HCT116 (cell line): Measurements from ENCODE around the gene HOGA1. TPM values are rescaled to one million over a fixed set of nuclear protein-coding genes. Genes with fewer than 3 reads are reported as not detected.

Experiments used
- ATAC-seq: fragments of 200-7000 bp; cut with Tn5 transposase; 2 replicates; pipeline ENCODE4 v1.9.1; 2020; ENCODE audit warnings: mild to moderate bottlenecking, moderate library complexity
- BruUV-seq: library from RNA; stranded (reverse); fragments of 400-500 nt; replicated peaks from 2 replicates; lab custom pipeline; 2021; lab: Mats Ljungman, UMichigan
- CTCF ChIA-PET: fragments of 300-600 bp; sonication (Branson Sonifier 250); formaldehyde crosslinking; loops from one replicate; lab custom pipeline; 2021; ENCODE audit warnings: antibody characterized with exemption; lab: Charles Lee
- POLR2A ChIA-PET: fragments of 300-600, 350-600 bp; sonication (Branson Sonifier 250); formaldehyde crosslinking; loops from one replicate; lab custom pipeline; 2021; ENCODE audit warnings: antibody characterized with exemption; lab: Charles Lee
- RAD21 ChIA-PET, 2 experiments: fragments of 300-600 bp; sonication (Branson Sonifier 250); formaldehyde crosslinking; loops; one replicate each; lab custom pipeline; 2023; ENCODE audit warnings: low total read pairs in 2 of 2; ENCODE audit not compliant: uncharacterized antibody in 2 of 2, unreplicated experiment in 2 of 2, low non-redundant PET in 1 of 2; lab: Charles Lee
- DNase-seq: peaks from one replicate; pipeline ENCODE4 v3.0.0-alpha.2; 2010; ENCODE audit warnings: low read depth, low spot score
- H2AFZ ChIP-seq: fragments of 200-600 bp; shearing (Covaris generic), sonication (generic); 2 replicates; pipeline ENCODE4 v1.6.1; 2017; ENCODE audit warnings: low read depth, mixed run types, mixed read lengths, antibody characterized with exemption, low read length; ENCODE audit not compliant: poor library complexity, severe bottlenecking
- H3K27ac ChIP-seq: 2 replicates; pipeline ENCODE4 v1.5.1; 2012; ENCODE audit warnings: low read depth, low read length
- H3K27me3 ChIP-seq: fragments of 200-600 bp; sonication (generic); 2 replicates; pipeline ENCODE4 v1.6.1; 2016; ENCODE audit warnings: mixed run types, low read length, mixed read lengths; ENCODE audit not compliant: insufficient read depth
- H3K36me3 ChIP-seq, 2 experiments: fragments of 200-500 bp in 1 of 2; fragments of 200-600 bp in 1 of 2; sonication (Bioruptor generic) in 1 of 2; sonication (generic) in 1 of 2; 2 replicates each; pipeline versions ENCODE4 v1.5.1 to v1.6.1; 2014 to 2016; ENCODE audit warnings: low read length in 2 of 2, inconsistent platforms in 1 of 2, mixed read lengths in 1 of 2, mixed run types in 1 of 2; ENCODE audit not compliant: insufficient read depth in 2 of 2, control insufficient read depth in 1 of 2
- H3K4me1 ChIP-seq, 2 experiments: fragments of 200-600 bp in 1 of 2; sonication (generic) in 1 of 2; 2 replicates each; pipeline versions ENCODE4 v1.5.1 to v1.6.1; 2012 to 2017; ENCODE audit warnings: low read length in 2 of 2, inconsistent platforms in 1 of 2, mild to moderate bottlenecking in 1 of 2, mixed read lengths in 1 of 2, mixed run types in 1 of 2, moderate library complexity in 1 of 2; ENCODE audit not compliant: insufficient read depth in 2 of 2, control insufficient read depth in 1 of 2
- H3K4me2 ChIP-seq: fragments of 200-600 bp; sonication (generic); 2 replicates; pipeline ENCODE4 v1.6.1; 2017; ENCODE audit warnings: mixed run types, low read length, mixed read lengths
- H3K4me3 ChIP-seq, 2 experiments: fragments of 200-600 bp in 1 of 2; sonication (generic) in 1 of 2; replicated peaks in 1 of 2; 2 replicates each; pipeline ENCODE4 v1.5.1; 2011 to 2016; ENCODE audit warnings: low read length in 2 of 2, control low read depth in 1 of 2, low read depth in 1 of 2, mild to moderate bottlenecking in 1 of 2, mixed read lengths in 1 of 2, mixed run types in 1 of 2
- H3K79me2 ChIP-seq: fragments of 200-600 bp; sonication (generic); 2 replicates; pipeline ENCODE4 v1.6.1; 2017; ENCODE audit warnings: mild to moderate bottlenecking, mixed run types, low read length, moderate library complexity, mixed read lengths; ENCODE audit not compliant: insufficient read depth
- H3K9ac ChIP-seq: fragments of 200-600 bp; sonication (generic); 2 replicates; pipeline ENCODE4 v1.6.1; 2016; ENCODE audit warnings: low read length, mixed read lengths
- H3K9me2 ChIP-seq: fragments of 200-600 bp; sonication (generic), shearing (Covaris generic); 2 replicates; pipeline ENCODE4 v1.6.1; 2017; ENCODE audit warnings: mixed run types, mild to moderate bottlenecking, moderate library complexity; ENCODE audit not compliant: insufficient read depth
- H3K9me3 ChIP-seq, 2 experiments: fragments of 200-500 bp in 1 of 2; fragments of 200-600 bp in 1 of 2; sonication (Bioruptor generic) in 1 of 2; sonication (generic) in 1 of 2; 2 replicates each; pipeline ENCODE4 v1.6.1; 2014 to 2017; ENCODE audit warnings: low read length in 2 of 2, mixed read lengths in 2 of 2, inconsistent platforms in 1 of 2, low read depth in 1 of 2, mild to moderate bottlenecking in 1 of 2, mixed run types in 1 of 2, moderate library complexity in 1 of 2; ENCODE audit not compliant: control insufficient read depth in 1 of 2, insufficient read depth in 1 of 2
- H4K20me1 ChIP-seq: fragments of 200-600 bp; sonication (generic), shearing (Covaris generic); 2 replicates; pipeline ENCODE4 v1.6.1; 2017; ENCODE audit warnings: mixed run types, mild to moderate bottlenecking, moderate library complexity; ENCODE audit not compliant: insufficient read depth
- EGR1 ChIP-seq: IDR thresholded peaks from 2 replicates; pipeline ENCODE4 v1.6.1; 2012; ENCODE audit warnings: low read depth
- SIN3A ChIP-seq: IDR thresholded peaks from 2 replicates; pipeline ENCODE4 v1.6.1; 2012; ENCODE audit warnings: low read depth
- TCF7L2 ChIP-seq: IDR thresholded peaks from 2 replicates; pipeline ENCODE4 v1.7.0; 2011; ENCODE audit warnings: borderline replicate concordance, inconsistent platforms; ENCODE audit not compliant: insufficient read depth, insufficient read length; ENCODE audit errors: extremely low read depth
- intact Hi-C: fragments of 100-400 bp; cut with micrococcal nuclease; formaldehyde crosslinking; loops from 2 replicates; pipeline ENCODE4 v1.10.0; 2022
- total RNA-seq: library from RNA; stranded (reverse); gene quantifications from one replicate; pipeline ENCODE4 v1.2.1, GENCODE V29; 2021; ENCODE audit not compliant: unreplicated experiment
- TF ChIP-seq, protein P1 (sequence below): IDR thresholded peaks from 2 replicates; pipeline ENCODE4 v1.6.1; 2011; ENCODE audit warnings: mild to moderate bottlenecking, low read length, moderate library complexity; ENCODE audit not compliant: insufficient replicate concordance; ENCODE audit errors: extremely low read depth

The HOGA1 gene
- total RNA-seq, 1 experiment from 2014 or later, result 1.6 TPM

DNA sequence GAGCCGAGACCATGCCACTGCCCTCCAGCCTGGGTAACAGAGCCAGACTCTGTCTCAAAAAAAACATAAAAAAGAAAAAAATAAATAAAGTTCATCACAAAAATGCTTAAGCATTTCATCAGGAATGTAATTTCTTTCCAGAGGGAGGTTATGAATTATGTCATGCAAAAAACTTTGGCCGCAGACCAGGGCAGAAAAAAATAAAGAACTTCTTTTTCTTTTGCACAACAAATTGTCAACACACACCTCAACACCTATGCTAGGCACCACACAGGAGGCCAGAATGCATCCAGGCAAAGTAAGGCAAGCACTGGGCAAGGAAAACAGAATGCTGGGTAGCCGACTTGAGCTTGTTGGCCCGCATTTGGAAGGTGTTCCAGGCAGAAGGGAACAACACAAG lies 9.2 kb downstream of the HOGA1 start:
- no peaks in the 10 kb centered on the region for H3K9me3 ChIP-seq
- no peaks in the 10 kb centered on the region for H3K79me2 ChIP-seq
- BruUV-seq, result no TSS peak
- no peak overlapping the region for H3K9ac ChIP-seq
- H3K4me3 ChIP-seq, result no peak overlapping the region
- no peak overlapping the region for H3K4me2 ChIP-seq
- ATAC-seq (no peak), DNase-seq (no peak)
- peaks cover 27 to 36% of the 10 kb centered on the region in 2 experiments for H3K4me1 ChIP-seq
- H3K27me3 ChIP-seq, result no peaks in the 10 kb centered on the region
- ChIA-PET CTCF (interaction anchor here (1.1 kb wide), 1 partner anchor 21 kb away, joined by 3 read pairs; the partner anchor contains the start of gene ANKRD2), POLR2A (no interaction called here)
- H3K36me3 ChIP-seq, result no peaks in the 10 kb centered on the region
- intact Hi-C loops, result no loop called here
- no peak overlapping the region for H2AFZ ChIP-seq
- TF ChIP-seq TCF7L2 (no peak), SIN3A (no peak), EGR1 (no peak)
- TF ChIP-seq, protein P1, sequence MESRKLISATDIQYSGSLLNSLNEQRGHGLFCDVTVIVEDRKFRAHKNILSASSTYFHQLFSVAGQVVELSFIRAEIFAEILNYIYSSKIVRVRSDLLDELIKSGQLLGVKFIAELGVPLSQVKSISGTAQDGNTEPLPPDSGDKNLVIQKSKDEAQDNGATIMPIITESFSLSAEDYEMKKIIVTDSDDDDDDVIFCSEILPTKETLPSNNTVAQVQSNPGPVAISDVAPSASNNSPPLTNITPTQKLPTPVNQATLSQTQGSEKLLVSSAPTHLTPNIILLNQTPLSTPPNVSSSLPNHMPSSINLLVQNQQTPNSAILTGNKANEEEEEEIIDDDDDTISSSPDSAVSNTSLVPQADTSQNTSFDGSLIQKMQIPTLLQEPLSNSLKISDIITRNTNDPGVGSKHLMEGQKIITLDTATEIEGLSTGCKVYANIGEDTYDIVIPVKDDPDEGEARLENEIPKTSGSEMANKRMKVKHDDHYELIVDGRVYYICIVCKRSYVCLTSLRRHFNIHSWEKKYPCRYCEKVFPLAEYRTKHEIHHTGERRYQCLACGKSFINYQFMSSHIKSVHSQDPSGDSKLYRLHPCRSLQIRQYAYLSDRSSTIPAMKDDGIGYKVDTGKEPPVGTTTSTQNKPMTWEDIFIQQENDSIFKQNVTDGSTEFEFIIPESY, result no peak
- TF ChIP-seq, all 23 proteins: peak for 0
- H3K9me2 ChIP-seq, result no peaks in the 10 kb centered on the region
- RAD21 ChIA-PET, result interaction anchor here in 1 of 2 experiments (0.7 kb wide), 1 partner anchor 21 kb away, joined by 3 read pairs; no protein-coding TSS in a partner anchor
- H3K27ac ChIP-seq, result no peak overlapping the region
- H4K20me1 ChIP-seq, result no peaks in the 10 kb centered on the region
